ENCODE data around the gene NEDD8. TPM values are rescaled to one million over a fixed set of nuclear protein-coding genes. Genes with fewer than 3 reads are reported as not detected.
"Not testable (repeated sequence)": the region's sequence is repeated elsewhere in the genome, so short reads cannot be mapped to it uniquely, and the experiment has no call there.

The NEDD8 gene
- total and polyA plus RNA-seq, 2 experiments from 2014 or later = 264 to 492 TPM

DNA sequence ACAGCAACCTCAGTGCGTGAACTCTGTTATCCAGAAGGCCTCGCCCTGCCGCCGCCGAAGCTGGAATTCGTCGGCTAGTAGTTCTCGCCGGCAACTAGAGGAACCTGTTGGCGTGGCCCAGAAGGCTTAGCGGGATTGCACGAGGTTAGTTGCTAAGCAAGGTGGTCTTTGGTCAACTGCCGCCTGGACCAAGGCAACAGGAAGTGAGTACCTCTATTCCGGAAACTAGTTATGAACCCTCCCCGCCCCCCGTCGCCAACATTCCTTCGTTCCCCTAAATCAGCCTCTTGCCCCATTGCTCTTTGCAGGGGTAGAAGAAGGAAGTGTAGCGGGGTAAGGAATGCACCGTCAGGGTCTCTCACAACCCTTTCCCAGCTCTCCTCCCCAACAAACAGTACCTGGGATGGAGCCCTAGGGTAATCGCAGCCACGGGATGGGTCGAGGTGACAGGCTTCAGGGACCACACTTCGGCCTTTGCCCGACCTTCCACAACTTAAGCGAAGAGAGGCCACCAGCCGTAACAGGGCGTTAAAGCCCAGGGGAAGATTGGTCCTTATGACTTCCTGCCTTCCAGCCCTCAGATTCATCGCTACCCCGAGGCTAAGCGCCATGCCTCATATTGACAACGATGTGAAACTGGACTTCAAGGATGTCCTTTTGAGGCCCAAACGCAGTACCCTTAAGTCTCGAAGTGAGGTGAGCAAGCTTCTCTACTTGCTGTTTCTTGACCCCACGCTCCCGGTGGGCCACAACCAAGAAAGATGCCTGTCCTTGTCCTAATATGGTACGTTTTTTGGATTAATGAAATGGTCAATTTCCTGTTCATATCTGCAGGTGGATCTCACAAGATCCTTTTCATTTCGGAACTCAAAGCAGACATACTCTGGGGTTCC lies 724 bp upstream of the NEDD8 start, which contains the start of gene GMPR2:
Gene GMPR2, plus strand, starts transcription at position 285 of the 893 bp plus-strand sequence. Its CDS starts 325 bp downstream, at position 610.
- H3K9me3 ChIP-seq (ENCODE audit: low read depth) = no peaks in the 10 kb centered on the region
- TF ChIP-seq, protein P1, sequence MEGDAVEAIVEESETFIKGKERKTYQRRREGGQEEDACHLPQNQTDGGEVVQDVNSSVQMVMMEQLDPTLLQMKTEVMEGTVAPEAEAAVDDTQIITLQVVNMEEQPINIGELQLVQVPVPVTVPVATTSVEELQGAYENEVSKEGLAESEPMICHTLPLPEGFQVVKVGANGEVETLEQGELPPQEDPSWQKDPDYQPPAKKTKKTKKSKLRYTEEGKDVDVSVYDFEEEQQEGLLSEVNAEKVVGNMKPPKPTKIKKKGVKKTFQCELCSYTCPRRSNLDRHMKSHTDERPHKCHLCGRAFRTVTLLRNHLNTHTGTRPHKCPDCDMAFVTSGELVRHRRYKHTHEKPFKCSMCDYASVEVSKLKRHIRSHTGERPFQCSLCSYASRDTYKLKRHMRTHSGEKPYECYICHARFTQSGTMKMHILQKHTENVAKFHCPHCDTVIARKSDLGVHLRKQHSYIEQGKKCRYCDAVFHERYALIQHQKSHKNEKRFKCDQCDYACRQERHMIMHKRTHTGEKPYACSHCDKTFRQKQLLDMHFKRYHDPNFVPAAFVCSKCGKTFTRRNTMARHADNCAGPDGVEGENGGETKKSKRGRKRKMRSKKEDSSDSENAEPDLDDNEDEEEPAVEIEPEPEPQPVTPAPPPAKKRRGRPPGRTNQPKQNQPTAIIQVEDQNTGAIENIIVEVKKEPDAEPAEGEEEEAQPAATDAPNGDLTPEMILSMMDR (IDR thresholded peaks at IDR 0.05; ENCODE audit: low read depth, low read length) = no peak
- DNase-seq (ENCODE audit: low read depth in 1 of 2, low spot score in 1 of 2) = no peak

DNA sequence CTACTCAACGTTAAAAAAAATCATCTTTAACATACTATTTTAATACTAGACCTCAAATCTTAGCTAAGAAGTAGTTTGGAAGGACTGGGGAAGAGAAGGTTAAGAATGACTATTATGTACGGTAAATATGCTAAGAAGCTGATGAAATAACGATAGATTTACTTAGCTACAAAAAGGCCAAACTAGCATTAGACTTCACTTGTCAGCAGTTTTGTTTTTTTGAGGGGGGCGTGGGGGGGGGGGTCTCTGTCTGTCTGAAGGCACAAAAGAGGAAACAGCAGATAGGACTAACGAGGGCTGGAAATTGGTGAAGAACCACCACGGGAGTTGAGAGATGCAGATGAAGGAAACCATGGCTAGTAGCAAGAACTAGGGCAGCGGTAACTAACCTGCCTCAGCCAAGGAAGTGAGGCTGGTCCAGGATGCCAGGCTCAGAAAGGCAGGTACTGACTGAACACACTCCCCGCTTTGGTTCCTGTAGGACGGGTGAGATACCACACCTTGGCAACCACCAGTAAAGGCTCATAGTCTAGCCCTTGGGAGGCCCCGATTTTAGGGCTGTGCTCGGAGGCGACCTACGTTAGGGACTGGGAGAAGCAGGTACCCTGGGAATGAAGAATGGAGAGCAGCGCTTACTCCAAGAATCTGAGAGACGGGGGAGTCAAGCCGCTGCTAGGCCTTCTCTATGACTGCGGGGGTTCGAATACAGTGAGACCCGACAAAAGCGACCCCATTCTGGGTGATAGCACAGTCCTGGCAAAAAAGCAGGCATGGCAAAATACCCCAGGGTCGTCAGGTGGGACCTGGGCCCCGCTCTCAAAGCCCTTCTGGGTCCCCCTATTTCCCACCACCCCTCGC lies 675 bp downstream of the NEDD8 start:
- H3K27ac ChIP-seq = peak overlapping the region; percentile 79
- peaks cover 10% of the 10 kb centered on the region for H3K36me3 ChIP-seq
- DNase-seq (ENCODE audit: low read depth in 1 of 2, low spot score in 1 of 2) = no peak
- peaks cover 7% of the 10 kb centered on the region for H3K4me1 ChIP-seq (ENCODE audit: low read depth)
- no peaks in the 10 kb centered on the region for H3K9me3 ChIP-seq (ENCODE audit: low read depth)
- no peaks in the 10 kb centered on the region for H3K27me3 ChIP-seq
- H3K4me3 ChIP-seq = peak overlapping the region; percentile 93
- TF ChIP-seq, protein P1 (IDR thresholded peaks at IDR 0.05; ENCODE audit: low read depth, low read length) = no peak

More for the DNA sequence above, 724 bp upstream of the NEDD8 start, which contains the start of gene GMPR2:
- H3K4me3 ChIP-seq = peak within 1 kb of the TSS; percentile 93
- H3K27ac ChIP-seq = peak within 1 kb of the TSS; percentile 79
- peaks cover 16% of the 10 kb centered on the region for H3K36me3 ChIP-seq
- H3K27me3 ChIP-seq = no peaks in the 10 kb centered on the region
- H3K4me1 ChIP-seq (ENCODE audit: low read depth) = peaks cover 7% of the 10 kb centered on the region

DNA sequence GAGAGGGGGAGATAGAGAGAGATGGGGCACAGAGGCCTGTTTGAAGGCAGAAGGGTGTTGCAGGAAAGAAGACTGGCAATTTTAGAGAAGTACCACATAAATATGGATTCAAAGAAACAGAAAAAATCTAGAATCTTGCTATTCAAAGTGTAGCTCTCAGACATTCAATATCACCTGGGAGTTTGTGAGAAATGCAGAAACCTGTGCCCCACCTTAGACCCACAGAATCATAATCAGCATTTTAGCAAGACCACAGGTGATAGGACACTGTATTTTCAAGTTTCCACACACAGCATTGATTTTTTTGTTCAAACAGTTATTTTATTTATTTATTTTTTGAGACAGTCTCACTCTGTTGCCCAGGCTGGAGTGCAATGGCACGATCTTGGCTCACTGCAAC lies 3.3 kb downstream of the NEDD8 start:
- Histone ChIP-seq H3K27me3 (no peaks in the 10 kb centered on the region), H3K36me3 (no peaks in the 10 kb centered on the region), H3K4me1 (ENCODE audit: low read depth) (peaks cover 7% of the 10 kb centered on the region), H3K4me3 (no peak overlapping the region), H3K9me3 (ENCODE audit: low read depth) (no peaks in the 10 kb centered on the region), H3K27ac (no peak overlapping the region)
- no peak for DNase-seq (ENCODE audit: low read depth in 1 of 2, low spot score in 1 of 2)
- TF ChIP-seq, protein P1 (IDR thresholded peaks at IDR 0.05; ENCODE audit: low read depth, low read length) = no peak

DNA sequence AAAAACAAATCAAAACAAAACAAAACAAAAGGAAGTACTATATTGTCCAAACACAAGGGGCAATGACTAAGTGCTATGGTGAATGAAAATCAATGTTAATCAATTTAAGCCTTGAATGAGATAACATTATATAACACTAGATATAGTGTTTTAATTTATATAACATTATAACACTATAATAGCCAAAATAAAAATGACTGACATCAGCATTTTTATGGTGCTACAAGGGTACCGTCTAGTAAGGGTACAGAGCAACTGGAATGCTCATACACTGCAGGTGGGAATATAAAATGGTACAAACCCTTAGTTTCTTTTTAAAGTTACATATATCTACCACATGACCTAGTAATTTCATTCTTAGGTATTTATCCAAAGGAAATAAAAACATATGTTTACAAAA lies 5.7 kb downstream of the NEDD8 start:
- no peaks in the 10 kb centered on the region for H3K27me3 ChIP-seq
- no peak for DNase-seq (ENCODE audit: low read depth in 1 of 2, low spot score in 1 of 2)
- TF ChIP-seq, protein P1 (IDR thresholded peaks at IDR 0.05; ENCODE audit: low read depth, low read length) = no peak
- H3K9me3 ChIP-seq (ENCODE audit: low read depth) = no peaks in the 10 kb centered on the region
- H3K27ac ChIP-seq = no peak overlapping the region
- H3K4me3 ChIP-seq = no peak overlapping the region
- H3K4me1 ChIP-seq (ENCODE audit: low read depth) = no peaks in the 10 kb centered on the region
- no peaks in the 10 kb centered on the region for H3K36me3 ChIP-seq

DNA sequence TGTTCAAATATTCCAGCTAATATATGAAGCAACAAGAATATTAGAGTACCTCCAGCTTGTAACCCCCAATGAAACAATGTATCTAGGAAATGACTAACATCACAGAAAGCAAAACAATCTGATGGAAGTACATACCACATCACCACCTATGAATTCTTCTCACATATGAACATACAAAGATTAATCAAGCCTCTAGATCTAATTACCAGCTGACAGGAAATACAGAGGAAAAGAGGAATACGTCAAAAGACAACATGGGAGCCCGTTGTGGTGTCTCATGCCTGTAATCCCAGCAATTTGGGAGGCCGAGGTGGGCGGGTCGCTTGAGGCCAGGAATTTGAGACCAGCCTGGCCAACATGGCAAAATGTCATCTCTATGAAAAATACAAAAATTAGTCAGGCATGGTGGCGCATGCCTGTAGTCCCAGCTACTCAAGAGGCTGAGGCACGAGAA lies 7.5 kb downstream of the NEDD8 start:
- Histone ChIP-seq H3K27me3 (no peaks in the 10 kb centered on the region), H3K4me3 (no peak overlapping the region), H3K9me3 (ENCODE audit: low read depth) (no peaks in the 10 kb centered on the region), H3K4me1 (ENCODE audit: low read depth) (no peaks in the 10 kb centered on the region), H3K27ac (no peak overlapping the region), H3K36me3 (no peaks in the 10 kb centered on the region)
- DNase-seq (ENCODE audit: low read depth in 1 of 2, low spot score in 1 of 2) = peak in 1 of 2 donors; percentile 88
- TF ChIP-seq, protein P1 (IDR thresholded peaks at IDR 0.05; ENCODE audit: low read depth, low read length) = no peak

DNA sequence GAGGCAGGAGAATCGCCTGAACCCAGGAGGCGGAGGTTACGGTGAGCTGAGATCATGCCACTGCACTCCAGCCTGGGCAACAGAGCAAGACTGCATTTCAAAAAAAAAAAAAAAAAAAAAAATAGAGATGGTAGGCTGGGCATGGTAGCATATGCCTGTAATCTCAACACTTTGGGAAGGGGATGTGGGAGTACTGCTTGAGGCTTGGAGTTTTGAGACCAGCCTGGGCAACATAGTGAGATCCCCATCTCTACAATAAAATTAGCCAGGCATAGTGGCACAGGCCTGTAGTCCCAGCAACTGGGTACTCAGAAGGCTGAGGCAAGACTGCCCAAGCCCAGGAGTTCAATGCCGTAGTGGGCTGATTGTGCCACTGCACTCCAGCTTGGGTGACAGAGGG lies 9.2 kb downstream of the NEDD8 start:
- not testable (repeated sequence) for H3K27ac ChIP-seq

More for the DNA sequence above, 9.2 kb downstream of the NEDD8 start:
- not testable (repeated sequence) for H3K4me3 ChIP-seq; H3K9me3 ChIP-seq (ENCODE audit: low read depth); H3K27me3 ChIP-seq; DNase-seq (ENCODE audit: low read depth in 1 of 2, low spot score in 1 of 2); H3K36me3 ChIP-seq; H3K4me1 ChIP-seq (ENCODE audit: low read depth)
